HepG2 (cell line): ENCODE measurements around the gene SLC35B2. TPM values are rescaled to one million over a fixed set of nuclear protein-coding genes. Genes with fewer than 3 reads are reported as not detected.

Experiments
- BRD4 ChIP-seq: sonication (generic); formaldehyde crosslinking; IDR thresholded peaks from 2 replicates; pipeline ENCODE4 v1.4.0; 2020; ENCODE audit warnings: missing genetic modification reagents
- CC2D1A ChIP-seq: sonication (generic); formaldehyde crosslinking; IDR thresholded peaks from 2 replicates; pipeline ENCODE4 v1.8.1; 2023; ENCODE audit warnings: mild to moderate bottlenecking, missing genetic modification reagents
- CSRNP1 ChIP-seq: sonication (generic); formaldehyde crosslinking; IDR thresholded peaks from 2 replicates; pipeline ENCODE4 v1.8.1; 2023; ENCODE audit warnings: mild to moderate bottlenecking, missing genetic modification reagents
- DPF2 ChIP-seq: sonication (generic); formaldehyde crosslinking; IDR thresholded peaks from 2 replicates; pipeline ENCODE4 v1.4.0; 2020; ENCODE audit warnings: mild to moderate bottlenecking, low read depth, missing genetic modification reagents, borderline replicate concordance
- ESRRA ChIP-seq: sonication (generic); formaldehyde crosslinking; IDR thresholded peaks from 2 replicates; pipeline ENCODE4 v1.5.1; 2020; ENCODE audit warnings: mild to moderate bottlenecking, low read depth, missing genetic modification reagents
- FOSL1 ChIP-seq: sonication (generic); formaldehyde crosslinking; IDR thresholded peaks from 2 replicates; pipeline ENCODE4 v1.9.0; 2021; ENCODE audit warnings: missing genetic modification reagents, borderline replicate concordance
- GLI4 ChIP-seq: sonication (generic); formaldehyde crosslinking; IDR thresholded peaks from 2 replicates; pipeline ENCODE4 v1.5.1; 2020; ENCODE audit warnings: missing genetic modification reagents, mild to moderate bottlenecking, moderate library complexity, borderline replicate concordance
- HOXD1 ChIP-seq: sonication (generic); formaldehyde crosslinking; IDR thresholded peaks from 2 replicates; pipeline ENCODE4 v1.5.0; 2020; ENCODE audit warnings: missing genetic modification reagents
- MEIS1 ChIP-seq: sonication (generic); formaldehyde crosslinking; IDR thresholded peaks from 2 replicates; pipeline ENCODE4 v1.9.0; 2021; ENCODE audit warnings: mild to moderate bottlenecking, missing genetic modification reagents, moderate library complexity, borderline replicate concordance
- MXI1 ChIP-seq: IDR thresholded peaks from 3 replicates; pipeline ENCODE4 v1.6.1; 2012; ENCODE audit warnings: low read depth, low read length, inconsistent platforms, borderline replicate concordance
- NKX3-1 ChIP-seq: sonication (generic); formaldehyde crosslinking; IDR thresholded peaks from 2 replicates; pipeline ENCODE4 v1.5.0; 2020; ENCODE audit warnings: missing genetic modification reagents
- PAXIP1 ChIP-seq: sonication (generic); formaldehyde crosslinking; conservative IDR thresholded peaks from 2 replicates; pipeline ENCODE4 v1.4.0; 2020; ENCODE audit warnings: mild to moderate bottlenecking, missing genetic modification reagents, moderate library complexity
- ZFP91 ChIP-seq: sonication (generic); formaldehyde crosslinking; IDR thresholded peaks from 2 replicates; pipeline ENCODE4 v1.9.0; 2022; ENCODE audit warnings: missing genetic modification reagents, mild to moderate bottlenecking, borderline replicate concordance
- ZNF44 ChIP-seq: sonication (generic); formaldehyde crosslinking; IDR thresholded peaks from 2 replicates; pipeline ENCODE4 v1.5.1; 2020; ENCODE audit warnings: mild to moderate bottlenecking, missing genetic modification reagents
- ZNF576 ChIP-seq: sonication (generic); formaldehyde crosslinking; IDR thresholded peaks from 2 replicates; pipeline ENCODE4 v1.4.0; 2020; ENCODE audit warnings: mild to moderate bottlenecking, missing genetic modification reagents
- ZNF597 ChIP-seq: sonication (generic); formaldehyde crosslinking; IDR thresholded peaks from 2 replicates; pipeline ENCODE4 v1.5.0; 2020; ENCODE audit warnings: missing genetic modification reagents
- ZNF710 ChIP-seq: sonication (generic); formaldehyde crosslinking; IDR thresholded peaks from 2 replicates; pipeline ENCODE4 v1.5.0; 2020; ENCODE audit warnings: mild to moderate bottlenecking, missing genetic modification reagents, borderline replicate concordance
- ZSCAN30 ChIP-seq: sonication (generic); formaldehyde crosslinking; IDR thresholded peaks from 2 replicates; pipeline ENCODE4 v1.5.0; 2020; ENCODE audit warnings: mild to moderate bottlenecking, missing genetic modification reagents
- polyA plus RNA-seq, 8 experiments: library from polyadenylated mRNA; depleted of rRNA in 3 of 8; stranded (reverse) in 7 of 8; unstranded in 1 of 8; fragments of >200 nt; fragmentation: Illumina TruSeq in 4 of 8; extraction: Trizol in 4 of 8; gene quantifications; 2 replicates each; pipeline versions ENCODE4 v1.2.1 to v1.2.3, GENCODE V29; 2011 to 2016; ENCODE audit warnings: low read depth in 4 of 8, missing spikeins in 1 of 8, mixed read lengths in 1 of 8; ENCODE audit not compliant: insufficient read depth in 1 of 8
- total RNA-seq, 5 experiments: library from RNA; depleted of rRNA; stranded (reverse); fragments of >200 nt; fragmentation: Illumina TruSeq; extraction: Trizol; gene quantifications; 2 replicates each; pipeline ENCODE4 v1.2.3, GENCODE V29; 2016; ENCODE audit warnings: low read depth in 1 of 5

SLC35B2 gene
- total and polyA plus RNA-seq, 2 of the 13 experiments (the other 11 are each of a cell fraction or from before 2014, with no cell fraction given): 61.1 to 148 TPM

- 0 out of 2 replicates have a peak, but pooled peaks have one; percentile 61 for TF ChIP-seq ZNF576 (CRISPR knock-in tag)
- TF ChIP-seq DPF2: no peak
- TF ChIP-seq HOXD1 (CRISPR knock-in tag): no peak
- peak; percentile 87 for TF ChIP-seq ZFP91 (CRISPR knock-in tag)
- TF ChIP-seq ZNF710: no peak
- TF ChIP-seq FOSL1 (CRISPR knock-in tag): peak; percentile 66; the same call in 1 of the 2 replicates
- no peak for TF ChIP-seq ZNF597 (CRISPR knock-in tag)
- no peak for TF ChIP-seq ESRRA (CRISPR knock-in tag)
- peak; percentile 83; the same call in 1 of the 3 replicates for TF ChIP-seq MXI1
- TF ChIP-seq ZNF44: no peak; the same call in 1 of the 2 replicates
- TF ChIP-seq PAXIP1: peak; percentile 44
- TF ChIP-seq CSRNP1 (CRISPR knock-in tag): no peak
- TF ChIP-seq CC2D1A: no peak
- no peak for TF ChIP-seq GLI4 (CRISPR knock-in tag)
- peak; percentile 41; the same call in 1 of the 2 replicates for TF ChIP-seq MEIS1
- TF ChIP-seq ZSCAN30 (CRISPR knock-in tag): no peak
- TF ChIP-seq BRD4 (CRISPR knock-in tag): peak; percentile 49; the same call in 1 of the 2 replicates
- TF ChIP-seq NKX3-1 (CRISPR knock-in tag): no peak
Measured at GRCh38 chr6:44237021-44237812, 20.1 kb downstream of the SLC35B2 start (continued).
